ENCODE measurements around the gene PXDN.
"Not testable (repeated sequence)": the region's sequence is repeated elsewhere in the genome, so short reads cannot be mapped to it uniquely, and the experiment has no call there.

The PXDN gene

GRCh38 chr2:1723397-1724042 is 20.8 kb downstream of the PXDN start:
- no peak for DNase-seq (ENCODE audit: low spot score)

- DNase-seq (ENCODE audit: low spot score): no peak
These were observed 21.6 kb downstream of the PXDN start for GRCh38 chr2:1722692-1723091.

GRCh38 chr2:1721706-1722646 is 22.3 kb downstream of the PXDN start:
- no peak for DNase-seq (ENCODE audit: low spot score)

GRCh38 chr2:1718339-1719220 is 25.7 kb downstream of the PXDN start:
- DNase-seq (ENCODE audit: low spot score): no peak

GRCh38 chr2:1717113-1717512 is 27.2 kb downstream of the PXDN start:
- DNase-seq (ENCODE audit: low spot score): no peak

- no peak for DNase-seq (ENCODE audit: low spot score)
These were observed 27.9 kb downstream of the PXDN start for GRCh38 chr2:1716441-1716840.

- not testable (repeated sequence) for DNase-seq (ENCODE audit: low spot score)
These were observed 28.4 kb downstream of the PXDN start for GRCh38 chr2:1716014-1716305.

GRCh38 chr2:1715184-1716013 is 28.9 kb downstream of the PXDN start:
- no peak for DNase-seq (ENCODE audit: low spot score)

GRCh38 chr2:1714291-1715064 is 29.8 kb downstream of the PXDN start:
- no peak for DNase-seq (ENCODE audit: low spot score)

- DNase-seq (ENCODE audit: low spot score): no peak
These were observed 30.5 kb downstream of the PXDN start for GRCh38 chr2:1713839-1714236.

GRCh38 chr2:1713142-1713838 is 31.0 kb downstream of the PXDN start:
- no peak for DNase-seq (ENCODE audit: low spot score)

- no peak for DNase-seq (ENCODE audit: low spot score)
These were observed 34.3 kb downstream of the PXDN start for GRCh38 chr2:1709946-1710560.

GRCh38 chr2:1709335-1709605 is 35.0 kb downstream of the PXDN start:
- no peak for DNase-seq (ENCODE audit: low spot score)

GRCh38 chr2:1708476-1709334 is 35.6 kb downstream of the PXDN start:
- no peak for DNase-seq (ENCODE audit: low spot score)

GRCh38 chr2:1707771-1708418 is 36.4 kb downstream of the PXDN start:
- peak; percentile 3 for DNase-seq (ENCODE audit: low spot score)

GRCh38 chr2:1706089-1706841 is 38.0 kb downstream of the PXDN start:
- not testable (repeated sequence) for DNase-seq (ENCODE audit: low spot score)

- no peak for DNase-seq (ENCODE audit: low spot score)
These were observed 38.7 kb downstream of the PXDN start for GRCh38 chr2:1705557-1706076.

All from LoVo (cell line).